WTC11 (cell line): Measurements from ENCODE around the gene PPP1R16B. TPM values are rescaled to one million over a fixed set of nuclear protein-coding genes. Genes with fewer than 3 reads are reported as not detected.

Experiments
- ATAC-seq: fragments of 200-7000 bp; cut with Tn5 transposase; 2 replicates; pipeline ENCODE4 v1.10.0; 2021; ENCODE audit warnings: mild to moderate bottlenecking, moderate library complexity
- CTCF ChIA-PET: fragments of 300-600 bp; sonication (Branson Sonifier 250); formaldehyde crosslinking; loops from one replicate; lab custom pipeline; 2021; ENCODE audit warnings: antibody characterized with exemption; lab: Charles Lee
- POLR2A ChIA-PET: fragments of 350-600 bp; sonication (Branson Sonifier 250); formaldehyde crosslinking; loops from one replicate; lab custom pipeline; 2021; ENCODE audit warnings: antibody characterized with exemption; lab: Charles Lee
- DNase-seq: peaks from one replicate; pipeline ENCODE4 v3.0.0; 2021; ENCODE audit warnings: low spot score
- H3K27ac Mint-ChIP-seq: 2 replicates; pipeline ENCODE4 v1.8.0; 2021; ENCODE audit warnings: mixed read lengths
- H3K27me3 Mint-ChIP-seq: 2 replicates; pipeline ENCODE4 v1.8.0; 2021; ENCODE audit warnings: low read depth, mild to moderate bottlenecking, moderate library complexity, mixed read lengths
- H3K36me3 Mint-ChIP-seq: 2 replicates; pipeline ENCODE4 v1.8.0; 2021; ENCODE audit warnings: mixed read lengths
- H3K4me1 Mint-ChIP-seq: 2 replicates; pipeline ENCODE4 v1.8.0; 2022; ENCODE audit warnings: mixed read lengths
- H3K4me3 Mint-ChIP-seq: 2 replicates; pipeline ENCODE4 v1.8.0; 2021; ENCODE audit warnings: mild to moderate bottlenecking, moderate library complexity, mixed read lengths
- H3K9me3 Mint-ChIP-seq: 2 replicates; pipeline ENCODE4 v1.8.0; 2021; ENCODE audit warnings: mixed read lengths
- E2F5 ChIP-seq: sonication (generic); formaldehyde crosslinking; IDR thresholded peaks from 2 replicates; pipeline ENCODE4 v1.8.1; 2022; ENCODE audit warnings: mild to moderate bottlenecking, moderate library complexity, missing genetic modification reagents
- EMX1 ChIP-seq: fragments of 250-450 bp; sonication (Bioruptor Pico); IDR thresholded peaks from 2 replicates; pipeline ENCODE4 v1.8.0; 2021; ENCODE audit warnings: mild to moderate bottlenecking
- FOXP1 ChIP-seq: sonication (generic); formaldehyde crosslinking; IDR thresholded peaks from 2 replicates; pipeline ENCODE4 v1.8.0; 2022; ENCODE audit warnings: missing genetic modification reagents, mild to moderate bottlenecking, moderate library complexity, borderline replicate concordance
- HMGA2 ChIP-seq: fragments of 250-450 bp; sonication (Bioruptor Pico); IDR thresholded peaks from 2 replicates; pipeline ENCODE4 v1.4.0; 2021; ENCODE audit warnings: mild to moderate bottlenecking, moderate library complexity
- PRDM15 ChIP-seq: sonication (generic); formaldehyde crosslinking; IDR thresholded peaks from 2 replicates; pipeline ENCODE4 v1.8.0; 2022; ENCODE audit warnings: missing genetic modification reagents
- PREB ChIP-seq: sonication (generic); formaldehyde crosslinking; IDR thresholded peaks from 2 replicates; pipeline ENCODE4 v1.8.1; 2022; ENCODE audit warnings: mild to moderate bottlenecking, missing genetic modification reagents, moderate library complexity, borderline replicate concordance
- RORB ChIP-seq: fragments of 250-450 bp; sonication (Bioruptor Pico); IDR thresholded peaks from 2 replicates; pipeline ENCODE4 v1.9.0; 2021; ENCODE audit warnings: mild to moderate bottlenecking
- SMAD3 ChIP-seq: sonication (generic); formaldehyde crosslinking; IDR thresholded peaks from 2 replicates; pipeline ENCODE4 v1.8.0; 2022; ENCODE audit warnings: missing genetic modification reagents, mild to moderate bottlenecking, borderline replicate concordance
- SMAD4 ChIP-seq: sonication (generic); formaldehyde crosslinking; IDR thresholded peaks from 2 replicates; pipeline ENCODE4 v1.8.0; 2022; ENCODE audit warnings: mild to moderate bottlenecking, missing genetic modification reagents
- TEAD4 ChIP-seq: sonication (generic); formaldehyde crosslinking; IDR thresholded peaks from 2 replicates; pipeline ENCODE4 v1.8.0; 2022; ENCODE audit warnings: mild to moderate bottlenecking, missing genetic modification reagents
- ZNF138 ChIP-seq: sonication (generic); formaldehyde crosslinking; conservative IDR thresholded peaks from 2 replicates; pipeline ENCODE4 v1.8.1; 2022; ENCODE audit warnings: mild to moderate bottlenecking, moderate library complexity, missing genetic modification reagents
- ZNF416 ChIP-seq: fragments of 250-450 bp; sonication (Bioruptor Pico); IDR thresholded peaks from 2 replicates; pipeline ENCODE4 v1.9.0; 2021; ENCODE audit warnings: mild to moderate bottlenecking, inconsistent platforms
- total RNA-seq: library from RNA; stranded (reverse); gene quantifications from 3 replicates; pipeline ENCODE4 v1.2.3, GENCODE V29; 2021
- TF ChIP-seq, protein P1 (sequence below): sonication (generic); formaldehyde crosslinking; IDR thresholded peaks from 2 replicates; pipeline ENCODE4 v1.8.1; 2023; ENCODE audit warnings: mild to moderate bottlenecking, missing genetic modification reagents, moderate library complexity
- TF ChIP-seq, protein P2 (sequence below): sonication (generic); formaldehyde crosslinking; IDR thresholded peaks from 2 replicates; pipeline ENCODE4 v1.8.0; 2022; ENCODE audit warnings: mild to moderate bottlenecking, missing genetic modification reagents
- TF ChIP-seq, protein P3 (sequence below): sonication (generic); formaldehyde crosslinking; IDR thresholded peaks from 2 replicates; pipeline ENCODE4 v1.8.0; 2022; ENCODE audit warnings: mild to moderate bottlenecking, missing genetic modification reagents
- TF ChIP-seq, protein P4 (sequence below): sonication (generic); formaldehyde crosslinking; IDR thresholded peaks from 2 replicates; pipeline ENCODE4 v1.8.1; 2023; ENCODE audit warnings: mild to moderate bottlenecking, missing genetic modification reagents
- TF ChIP-seq, protein P5 (sequence below): sonication (generic); formaldehyde crosslinking; IDR thresholded peaks from 2 replicates; pipeline ENCODE4 v1.8.1; 2023; ENCODE audit warnings: mild to moderate bottlenecking, missing genetic modification reagents, moderate library complexity
- TF ChIP-seq, protein P6 (sequence below): sonication (generic); formaldehyde crosslinking; IDR thresholded peaks from 2 replicates; pipeline ENCODE4 v1.8.1; 2023; ENCODE audit warnings: mild to moderate bottlenecking, missing genetic modification reagents
- TF ChIP-seq, protein P7 (sequence below): sonication (generic); formaldehyde crosslinking; IDR thresholded peaks from 2 replicates; pipeline ENCODE4 v1.8.1; 2022; ENCODE audit warnings: low read depth, missing genetic modification reagents, borderline replicate concordance

Gene PPP1R16B
- total RNA-seq, 1 experiment from 2014 or later, result 12.0 TPM

GRCh38 chr20:38950254-38950653, 144.8 kb downstream of the PPP1R16B start:
- peaks cover 82% of the 10 kb centered on the region for H3K36me3 Mint-ChIP-seq
- no peak for ATAC-seq
- no peak for DNase-seq
- TF ChIP-seq PRDM15 (CRISPR knock-in tag) (no peak), SMAD3 (no peak), HMGA2 (no peak), PREB (CRISPR knock-in tag) (no peak), EMX1 (no peak), SMAD4 (CRISPR knock-in tag) (no peak), ZNF416 (CRISPR knock-in tag) (no peak), FOXP1 (CRISPR knock-in tag) (no peak), E2F5 (CRISPR knock-in tag) (no peak), RORB (no peak), TEAD4 (no peak), ZNF138 (CRISPR knock-in tag) (no peak)
- TF ChIP-seq, protein P1, sequence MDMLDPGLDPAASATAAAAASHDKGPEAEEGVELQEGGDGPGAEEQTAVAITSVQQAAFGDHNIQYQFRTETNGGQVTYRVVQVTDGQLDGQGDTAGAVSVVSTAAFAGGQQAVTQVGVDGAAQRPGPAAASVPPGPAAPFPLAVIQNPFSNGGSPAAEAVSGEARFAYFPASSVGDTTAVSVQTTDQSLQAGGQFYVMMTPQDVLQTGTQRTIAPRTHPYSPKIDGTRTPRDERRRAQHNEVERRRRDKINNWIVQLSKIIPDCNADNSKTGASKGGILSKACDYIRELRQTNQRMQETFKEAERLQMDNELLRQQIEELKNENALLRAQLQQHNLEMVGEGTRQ (CRISPR knock-in tag), result no peak
- TF ChIP-seq, protein P2, sequence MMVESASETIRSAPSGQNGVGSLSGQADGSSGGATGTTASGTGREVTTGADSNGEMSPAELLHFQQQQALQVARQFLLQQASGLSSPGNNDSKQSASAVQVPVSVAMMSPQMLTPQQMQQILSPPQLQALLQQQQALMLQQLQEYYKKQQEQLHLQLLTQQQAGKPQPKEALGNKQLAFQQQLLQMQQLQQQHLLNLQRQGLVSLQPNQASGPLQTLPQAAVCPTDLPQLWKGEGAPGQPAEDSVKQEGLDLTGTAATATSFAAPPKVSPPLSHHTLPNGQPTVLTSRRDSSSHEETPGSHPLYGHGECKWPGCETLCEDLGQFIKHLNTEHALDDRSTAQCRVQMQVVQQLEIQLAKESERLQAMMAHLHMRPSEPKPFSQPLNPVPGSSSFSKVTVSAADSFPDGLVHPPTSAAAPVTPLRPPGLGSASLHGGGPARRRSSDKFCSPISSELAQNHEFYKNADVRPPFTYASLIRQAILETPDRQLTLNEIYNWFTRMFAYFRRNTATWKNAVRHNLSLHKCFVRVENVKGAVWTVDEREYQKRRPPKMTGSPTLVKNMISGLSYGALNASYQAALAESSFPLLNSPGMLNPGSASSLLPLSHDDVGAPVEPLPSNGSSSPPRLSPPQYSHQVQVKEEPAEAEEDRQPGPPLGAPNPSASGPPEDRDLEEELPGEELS (CRISPR knock-in tag), result no peak
- TF ChIP-seq, protein P3, sequence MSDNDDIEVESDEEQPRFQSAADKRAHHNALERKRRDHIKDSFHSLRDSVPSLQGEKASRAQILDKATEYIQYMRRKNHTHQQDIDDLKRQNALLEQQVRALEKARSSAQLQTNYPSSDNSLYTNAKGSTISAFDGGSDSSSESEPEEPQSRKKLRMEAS (CRISPR knock-in tag), result no peak
- TF ChIP-seq, protein P4, sequence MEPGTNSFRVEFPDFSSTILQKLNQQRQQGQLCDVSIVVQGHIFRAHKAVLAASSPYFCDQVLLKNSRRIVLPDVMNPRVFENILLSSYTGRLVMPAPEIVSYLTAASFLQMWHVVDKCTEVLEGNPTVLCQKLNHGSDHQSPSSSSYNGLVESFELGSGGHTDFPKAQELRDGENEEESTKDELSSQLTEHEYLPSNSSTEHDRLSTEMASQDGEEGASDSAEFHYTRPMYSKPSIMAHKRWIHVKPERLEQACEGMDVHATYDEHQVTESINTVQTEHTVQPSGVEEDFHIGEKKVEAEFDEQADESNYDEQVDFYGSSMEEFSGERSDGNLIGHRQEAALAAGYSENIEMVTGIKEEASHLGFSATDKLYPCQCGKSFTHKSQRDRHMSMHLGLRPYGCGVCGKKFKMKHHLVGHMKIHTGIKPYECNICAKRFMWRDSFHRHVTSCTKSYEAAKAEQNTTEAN, result no peak
- TF ChIP-seq, protein P5, sequence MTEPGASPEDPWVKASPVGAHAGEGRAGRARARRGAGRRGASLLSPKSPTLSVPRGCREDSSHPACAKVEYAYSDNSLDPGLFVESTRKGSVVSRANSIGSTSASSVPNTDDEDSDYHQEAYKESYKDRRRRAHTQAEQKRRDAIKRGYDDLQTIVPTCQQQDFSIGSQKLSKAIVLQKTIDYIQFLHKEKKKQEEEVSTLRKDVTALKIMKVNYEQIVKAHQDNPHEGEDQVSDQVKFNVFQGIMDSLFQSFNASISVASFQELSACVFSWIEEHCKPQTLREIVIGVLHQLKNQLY (CRISPR knock-in tag), result no peak
- TF ChIP-seq, protein P6, sequence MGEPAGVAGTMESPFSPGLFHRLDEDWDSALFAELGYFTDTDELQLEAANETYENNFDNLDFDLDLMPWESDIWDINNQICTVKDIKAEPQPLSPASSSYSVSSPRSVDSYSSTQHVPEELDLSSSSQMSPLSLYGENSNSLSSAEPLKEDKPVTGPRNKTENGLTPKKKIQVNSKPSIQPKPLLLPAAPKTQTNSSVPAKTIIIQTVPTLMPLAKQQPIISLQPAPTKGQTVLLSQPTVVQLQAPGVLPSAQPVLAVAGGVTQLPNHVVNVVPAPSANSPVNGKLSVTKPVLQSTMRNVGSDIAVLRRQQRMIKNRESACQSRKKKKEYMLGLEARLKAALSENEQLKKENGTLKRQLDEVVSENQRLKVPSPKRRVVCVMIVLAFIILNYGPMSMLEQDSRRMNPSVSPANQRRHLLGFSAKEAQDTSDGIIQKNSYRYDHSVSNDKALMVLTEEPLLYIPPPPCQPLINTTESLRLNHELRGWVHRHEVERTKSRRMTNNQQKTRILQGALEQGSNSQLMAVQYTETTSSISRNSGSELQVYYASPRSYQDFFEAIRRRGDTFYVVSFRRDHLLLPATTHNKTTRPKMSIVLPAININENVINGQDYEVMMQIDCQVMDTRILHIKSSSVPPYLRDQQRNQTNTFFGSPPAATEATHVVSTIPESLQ (CRISPR knock-in tag), result no peak
- TF ChIP-seq, protein P7, sequence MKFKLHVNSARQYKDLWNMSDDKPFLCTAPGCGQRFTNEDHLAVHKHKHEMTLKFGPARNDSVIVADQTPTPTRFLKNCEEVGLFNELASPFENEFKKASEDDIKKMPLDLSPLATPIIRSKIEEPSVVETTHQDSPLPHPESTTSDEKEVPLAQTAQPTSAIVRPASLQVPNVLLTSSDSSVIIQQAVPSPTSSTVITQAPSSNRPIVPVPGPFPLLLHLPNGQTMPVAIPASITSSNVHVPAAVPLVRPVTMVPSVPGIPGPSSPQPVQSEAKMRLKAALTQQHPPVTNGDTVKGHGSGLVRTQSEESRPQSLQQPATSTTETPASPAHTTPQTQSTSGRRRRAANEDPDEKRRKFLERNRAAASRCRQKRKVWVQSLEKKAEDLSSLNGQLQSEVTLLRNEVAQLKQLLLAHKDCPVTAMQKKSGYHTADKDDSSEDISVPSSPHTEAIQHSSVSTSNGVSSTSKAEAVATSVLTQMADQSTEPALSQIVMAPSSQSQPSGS (CRISPR knock-in tag), result no peak

More at GRCh38 chr20:38950254-38950653, 144.8 kb downstream of the PPP1R16B start:
- CTCF ChIA-PET, result interaction anchor here (1.6 kb wide), 1 partner anchor 24 kb away, joined by 3 read pairs; the partner anchor contains the start of gene FAM83D
- POLR2A ChIA-PET, result no interaction called here
- H3K9me3 Mint-ChIP-seq, result no peaks in the 10 kb centered on the region
- H3K27me3 Mint-ChIP-seq, result no peaks in the 10 kb centered on the region
- H3K27ac Mint-ChIP-seq, result no peak overlapping the region
- H3K4me3 Mint-ChIP-seq, result no peak overlapping the region
- no peaks in the 10 kb centered on the region for H3K4me1 Mint-ChIP-seq
